ENCODE data around the gene CAND2.
"Not testable (repeated sequence)": the region's sequence is repeated elsewhere in the genome, so short reads cannot be mapped to it uniquely, and the experiment has no call there.

The CAND2 gene

DNA sequence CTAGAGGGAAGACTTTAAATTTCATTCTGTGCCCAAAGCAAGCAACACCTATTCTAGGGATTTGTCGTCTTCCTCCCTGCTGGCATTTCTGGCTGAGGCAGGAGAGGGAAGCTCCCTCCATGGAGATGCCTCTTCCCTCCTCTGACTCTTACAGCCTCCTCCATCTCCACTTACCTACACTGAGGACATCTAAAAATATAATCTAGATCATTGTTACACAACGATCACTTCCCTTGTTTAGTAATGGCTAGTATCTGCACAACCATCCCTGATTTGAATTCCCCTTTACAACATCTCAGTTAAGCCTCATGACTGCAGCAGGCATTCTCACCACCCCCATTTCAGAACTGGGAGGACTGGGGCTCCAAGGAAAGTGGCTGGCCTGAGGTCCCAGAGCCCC is 57.4 kb downstream of the CAND2 start:
- H3K9me3 ChIP-seq; H3K4me3 ChIP-seq; H3K36me3 ChIP-seq (replicated peaks); H3K4me1 ChIP-seq; in situ Hi-C loops (cut with MboI; ENCODE audit: low sequenced_read_pairs); DNase-seq (ENCODE audit: low spot score in 2 of 2): not testable (repeated sequence)
- peaks cover 12% of the 10 kb centered on the region for H3K27me3 ChIP-seq (ENCODE audit: low read depth)

DNA sequence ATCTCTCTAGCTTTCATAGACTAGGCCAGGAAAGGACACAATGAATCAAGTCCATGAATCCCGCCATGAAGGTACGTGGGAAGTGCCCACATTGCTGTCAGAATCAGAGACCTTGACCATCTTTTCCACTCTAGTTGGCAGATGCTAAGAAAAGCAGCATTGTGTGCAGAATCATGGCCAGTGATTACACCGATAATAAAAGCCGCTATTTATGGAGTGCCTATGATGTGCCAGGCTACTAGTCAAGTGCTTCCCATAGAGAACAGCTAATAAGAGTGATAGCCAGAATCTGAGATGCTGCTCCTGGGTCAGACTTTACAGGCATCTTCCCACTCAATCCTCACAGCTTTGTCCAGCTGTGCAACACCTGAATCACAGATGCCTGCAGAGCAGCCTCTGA is 58.1 kb downstream of the CAND2 start:
- no peaks in the 10 kb centered on the region for H3K9me3 ChIP-seq
- H3K27me3 ChIP-seq (ENCODE audit: low read depth), result peaks cover 12% of the 10 kb centered on the region
- no peak for DNase-seq (ENCODE audit: low spot score in 2 of 2)
- H3K4me3 ChIP-seq, result no peak overlapping the region
- in situ Hi-C loops (cut with MboI; ENCODE audit: low sequenced_read_pairs), result no loop called here
- H3K4me1 ChIP-seq, result no peaks in the 10 kb centered on the region
- no peaks in the 10 kb centered on the region for H3K36me3 ChIP-seq (replicated peaks)

DNA sequence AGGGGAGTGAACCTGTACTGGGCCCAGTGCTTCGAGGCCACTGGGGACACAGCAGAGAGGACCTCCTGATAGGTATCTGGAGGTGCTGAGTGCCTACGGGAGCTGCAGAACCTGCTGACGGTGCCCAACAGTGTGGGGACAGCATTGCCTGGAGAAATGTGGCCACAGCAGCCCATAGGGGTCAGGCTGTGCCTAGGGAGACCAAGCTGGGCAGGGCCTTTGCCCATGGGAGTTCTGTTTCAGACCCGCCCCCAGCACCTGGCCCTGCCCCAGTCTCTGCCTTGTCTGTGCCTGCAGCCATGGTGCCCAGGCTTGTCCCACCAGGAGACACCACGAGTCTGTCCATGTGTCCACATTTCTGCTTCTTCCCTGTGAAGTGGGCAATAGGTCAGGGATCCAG is 60.1 kb downstream of the CAND2 start:
- in situ Hi-C loops (cut with MboI; ENCODE audit: low sequenced_read_pairs), result no loop called here
- H3K4me1 ChIP-seq, result no peaks in the 10 kb centered on the region
- no peaks in the 10 kb centered on the region for H3K36me3 ChIP-seq (replicated peaks)
- no peak overlapping the region for H3K4me3 ChIP-seq
- H3K27me3 ChIP-seq (ENCODE audit: low read depth), result peaks cover 12% of the 10 kb centered on the region
- H3K9me3 ChIP-seq, result no peaks in the 10 kb centered on the region
- DNase-seq (ENCODE audit: low spot score in 2 of 2), result no peak

DNA sequence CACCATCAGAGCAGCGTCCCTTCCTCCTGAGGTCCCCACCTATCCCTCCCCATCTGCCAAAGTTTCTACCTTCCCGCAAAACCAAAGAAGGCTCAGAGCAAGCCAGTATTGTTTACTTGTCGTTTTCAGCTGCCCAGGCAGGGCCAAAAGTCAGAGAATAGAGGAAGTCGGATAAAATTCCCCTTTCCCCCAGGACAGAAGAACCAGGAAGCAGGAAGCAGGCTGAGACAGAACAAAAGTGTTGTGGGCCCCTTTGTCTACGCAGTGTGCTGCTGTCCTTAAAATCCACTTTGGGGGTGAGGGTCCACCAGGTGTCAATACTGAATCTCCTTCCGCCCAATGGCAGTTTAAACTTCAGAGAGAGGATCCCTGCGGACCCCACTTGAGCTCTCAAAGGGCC is 63.4 kb downstream of the CAND2 start:
- Histone ChIP-seq H3K4me3 (no peak overlapping the region), H3K27me3 (ENCODE audit: low read depth) (0 out of 2 replicates have a peak, but pooled peaks cover 2% of the 10 kb centered on the region), H3K36me3 (replicated peaks) (no peaks in the 10 kb centered on the region), H3K9me3 (no peaks in the 10 kb centered on the region), H3K4me1 (no peaks in the 10 kb centered on the region)
- no peak for DNase-seq (ENCODE audit: low spot score in 2 of 2)
- in situ Hi-C loops (cut with MboI; ENCODE audit: low sequenced_read_pairs), result no loop called here

DNA sequence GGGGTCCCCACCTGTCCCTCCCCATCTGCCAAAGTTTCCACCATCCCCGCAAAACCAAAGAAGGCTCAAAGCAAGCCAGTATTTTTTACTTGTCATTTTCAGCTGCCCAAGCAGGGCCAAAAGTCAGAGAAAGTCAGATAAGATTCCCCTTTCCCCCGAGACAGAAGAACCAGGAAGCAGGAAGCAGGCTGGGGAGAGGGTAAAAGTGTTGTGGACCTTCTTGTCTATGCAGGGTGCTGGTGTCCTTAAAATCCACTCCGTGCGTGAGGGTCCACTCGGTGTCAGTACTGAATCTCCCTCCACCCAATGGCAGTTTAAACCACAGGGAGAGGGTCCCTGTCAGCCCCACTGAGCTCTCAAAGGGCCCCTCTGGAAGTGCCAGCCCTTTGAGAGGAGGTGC is 65.1 kb downstream of the CAND2 start:
- Histone ChIP-seq H3K9me3 (peaks cover 7% of the 10 kb centered on the region; the same call in 1 of the 2 replicates), H3K27me3 (ENCODE audit: low read depth) (0 out of 2 replicates have a peak, but pooled peaks cover 2% of the 10 kb centered on the region), H3K4me1 (no peaks in the 10 kb centered on the region), H3K4me3 (no peak overlapping the region), H3K36me3 (replicated peaks) (no peaks in the 10 kb centered on the region)
- DNase-seq (ENCODE audit: low spot score in 2 of 2), result no peak
- in situ Hi-C loops (cut with MboI; ENCODE audit: low sequenced_read_pairs), result no loop called here

DNA sequence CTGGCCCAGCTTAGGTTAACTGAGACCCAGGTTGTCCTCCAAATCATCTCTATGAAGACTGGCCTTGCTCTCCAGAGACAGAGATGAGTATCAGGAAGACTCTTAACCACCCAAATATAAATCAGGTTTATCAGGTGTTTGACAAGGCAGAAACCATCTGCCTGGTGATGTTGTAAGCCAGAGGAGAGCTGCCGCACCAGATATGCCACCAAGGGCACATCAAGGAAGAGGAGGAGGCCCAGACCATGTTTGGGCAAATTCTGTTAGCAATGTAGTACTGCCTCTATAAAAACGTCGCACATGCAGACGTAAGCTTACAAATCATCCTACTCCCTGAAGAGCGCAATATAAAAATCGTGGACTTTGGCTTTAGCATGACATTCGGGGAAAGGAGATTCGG is 65.9 kb downstream of the CAND2 start:
- Histone ChIP-seq H3K4me1 (no peaks in the 10 kb centered on the region), H3K27me3 (ENCODE audit: low read depth) (0 out of 2 replicates have a peak, but pooled peaks cover 2% of the 10 kb centered on the region), H3K36me3 (replicated peaks) (no peaks in the 10 kb centered on the region), H3K4me3 (no peak overlapping the region), H3K9me3 (peaks cover 7% of the 10 kb centered on the region; the same call in 1 of the 2 replicates)
- DNase-seq (ENCODE audit: low spot score in 2 of 2), result no peak
- in situ Hi-C loops (cut with MboI; ENCODE audit: low sequenced_read_pairs), result no loop called here

DNA sequence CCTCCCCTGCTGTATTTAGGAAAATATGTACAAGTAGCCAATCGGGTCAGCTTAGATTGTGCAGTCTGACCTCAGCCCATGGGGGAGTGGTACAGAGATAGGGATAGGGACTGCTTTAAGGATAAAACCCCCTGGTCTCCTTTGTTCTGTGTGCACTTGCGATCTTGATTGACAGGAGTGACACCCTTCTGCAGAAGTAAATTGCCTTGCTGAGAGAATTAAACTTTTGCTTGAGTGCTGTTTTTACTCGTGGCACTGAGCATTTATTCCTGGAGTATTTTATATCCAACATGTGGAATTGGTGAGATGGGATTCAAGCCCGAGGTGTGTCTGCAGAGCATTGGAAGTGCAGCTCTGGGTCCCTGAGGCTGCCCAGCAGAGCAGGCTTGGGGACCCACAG is 68.8 kb downstream of the CAND2 start:
- in situ Hi-C loops (cut with MboI; ENCODE audit: low sequenced_read_pairs), result no loop called here
- H3K4me3 ChIP-seq, result no peak overlapping the region
- no peaks in the 10 kb centered on the region for H3K27me3 ChIP-seq (ENCODE audit: low read depth)
- peaks cover 7% of the 10 kb centered on the region; the same call in 1 of the 2 replicates for H3K9me3 ChIP-seq
- no peak for DNase-seq (ENCODE audit: low spot score in 2 of 2)
- H3K4me1 ChIP-seq, result no peaks in the 10 kb centered on the region; the same call in 1 of the 2 replicates
- H3K36me3 ChIP-seq (replicated peaks), result no peaks in the 10 kb centered on the region

DNA sequence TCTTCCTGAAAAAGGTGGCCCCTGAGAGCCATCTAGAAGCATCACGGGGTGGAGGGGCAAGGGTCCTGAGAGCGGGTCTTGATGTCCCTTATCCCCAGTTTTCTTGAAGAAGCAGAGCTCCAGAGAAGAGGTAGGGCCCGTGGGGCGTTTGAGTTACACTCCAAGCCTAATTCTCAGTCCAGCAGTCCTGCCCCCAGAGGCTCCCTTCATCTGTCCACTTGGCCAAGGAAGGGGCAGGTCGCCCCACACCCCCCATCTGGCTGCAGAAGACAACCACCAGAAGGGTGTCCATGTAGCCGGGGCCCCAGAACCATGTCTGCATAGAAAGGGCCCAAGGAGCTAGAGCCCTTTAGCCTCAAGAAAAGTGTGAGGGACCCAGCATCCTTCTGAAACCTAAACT is 70.4 kb downstream of the CAND2 start:
- H3K36me3 ChIP-seq (replicated peaks), result no peaks in the 10 kb centered on the region
- in situ Hi-C loops (cut with MboI; ENCODE audit: low sequenced_read_pairs), result no loop called here
- no peaks in the 10 kb centered on the region; the same call in 1 of the 2 replicates for H3K4me1 ChIP-seq
- no peak overlapping the region for H3K4me3 ChIP-seq
- H3K27me3 ChIP-seq (ENCODE audit: low read depth), result no peaks in the 10 kb centered on the region
- peaks cover 7% of the 10 kb centered on the region; the same call in 1 of the 2 replicates for H3K9me3 ChIP-seq
- DNase-seq (ENCODE audit: low spot score in 2 of 2), result no peak

DNA sequence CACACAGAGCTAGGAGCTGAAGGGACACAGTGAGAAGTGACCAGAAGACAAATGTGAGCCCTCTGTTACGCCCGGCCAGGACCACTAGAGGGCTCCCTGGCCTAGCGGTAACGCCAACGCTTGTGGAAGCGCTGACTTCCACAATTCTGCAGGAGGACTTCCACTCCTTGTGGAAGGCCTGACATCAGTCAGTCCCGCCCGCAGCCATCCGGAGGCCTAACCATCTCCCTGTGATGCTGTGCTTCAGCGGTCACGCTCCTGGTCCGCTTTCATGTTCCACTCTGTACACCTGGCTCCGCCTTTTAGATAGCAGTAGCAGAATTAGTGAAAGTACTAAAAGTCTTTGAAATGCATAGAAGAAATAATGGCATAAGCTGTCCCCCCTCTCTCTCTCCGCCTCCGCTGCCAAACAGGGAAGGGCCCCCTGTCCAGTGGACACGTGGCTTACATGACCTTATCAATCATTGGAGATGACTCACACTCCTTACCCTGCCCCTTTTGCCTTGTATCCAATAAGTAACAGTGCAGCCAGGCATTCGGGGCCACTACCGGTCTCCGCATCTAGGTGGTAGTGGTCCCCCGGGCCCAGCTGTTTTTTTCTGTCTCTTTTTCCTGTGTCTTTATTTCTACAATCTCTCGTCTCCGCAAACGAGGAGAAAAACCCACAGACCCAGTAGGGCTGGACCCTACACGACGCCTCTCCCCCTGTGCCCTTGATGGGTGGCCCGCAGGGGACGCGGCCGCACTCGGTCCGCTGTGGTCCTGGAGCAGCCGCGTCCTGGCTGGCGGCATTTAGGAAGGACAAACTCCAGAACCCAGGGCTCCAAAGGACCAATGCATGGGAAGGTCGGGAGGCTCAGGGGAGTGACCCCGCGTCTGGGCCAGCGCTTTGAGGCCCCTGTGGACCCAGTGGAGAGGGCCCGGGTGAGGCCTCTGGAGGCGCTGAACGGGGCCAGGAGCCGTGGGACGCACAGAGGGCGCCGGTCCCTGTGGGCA is 71.9 kb downstream of the CAND2 start:
- H3K4me3 ChIP-seq, result no peak overlapping the region
- peak; percentile 78 to 86 for DNase-seq (ENCODE audit: low spot score in 2 of 2)
- peaks cover 7% of the 10 kb centered on the region; the same call in 1 of the 2 replicates for H3K9me3 ChIP-seq
- no peaks in the 10 kb centered on the region for H3K36me3 ChIP-seq (replicated peaks)
- H3K27me3 ChIP-seq (ENCODE audit: low read depth), result no peaks in the 10 kb centered on the region
- H3K4me1 ChIP-seq, result no peaks in the 10 kb centered on the region; the same call in 1 of the 2 replicates
- in situ Hi-C loops (cut with MboI; ENCODE audit: low sequenced_read_pairs), result no loop called here

DNA sequence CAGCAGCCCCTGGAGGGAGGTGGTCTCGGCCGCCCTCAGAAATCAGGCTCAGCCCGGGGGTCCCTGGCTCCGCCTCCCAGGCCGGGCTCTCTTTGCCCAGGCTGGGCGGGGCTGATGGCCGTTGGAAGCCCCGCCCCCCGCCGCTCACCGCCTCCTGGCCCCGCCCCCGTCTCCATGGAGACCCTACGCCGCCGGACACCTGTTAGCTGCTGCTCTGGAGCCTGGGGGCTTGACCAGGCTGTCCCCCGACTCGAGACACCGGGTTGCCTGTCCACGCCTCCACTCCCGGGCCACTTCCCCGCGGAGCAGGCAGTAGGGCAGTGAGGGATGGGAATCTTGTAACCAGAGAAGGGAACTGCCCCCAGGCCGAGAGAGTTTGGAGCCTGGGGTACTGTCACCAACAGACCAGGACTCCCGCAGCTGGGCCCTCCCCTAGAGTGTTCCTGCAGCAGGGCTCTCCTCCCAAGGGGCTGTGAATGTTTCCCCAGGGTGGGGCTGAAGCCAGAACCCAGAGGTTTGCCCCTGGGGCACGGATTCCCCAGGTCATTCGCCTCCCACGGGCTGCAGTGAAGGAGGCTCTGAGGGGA is 72.6 kb downstream of the CAND2 start:
- Histone ChIP-seq H3K9me3 (peaks cover 7% of the 10 kb centered on the region; the same call in 1 of the 2 replicates), H3K27me3 (ENCODE audit: low read depth) (no peaks in the 10 kb centered on the region), H3K36me3 (replicated peaks) (no peaks in the 10 kb centered on the region), H3K4me3 (no peak overlapping the region), H3K4me1 (no peaks in the 10 kb centered on the region; the same call in 1 of the 2 replicates)
- in situ Hi-C loops (cut with MboI; ENCODE audit: low sequenced_read_pairs), result no loop called here
- DNase-seq (ENCODE audit: low spot score in 2 of 2), result peak in 1 of 2 experiments; percentile 78

DNA sequence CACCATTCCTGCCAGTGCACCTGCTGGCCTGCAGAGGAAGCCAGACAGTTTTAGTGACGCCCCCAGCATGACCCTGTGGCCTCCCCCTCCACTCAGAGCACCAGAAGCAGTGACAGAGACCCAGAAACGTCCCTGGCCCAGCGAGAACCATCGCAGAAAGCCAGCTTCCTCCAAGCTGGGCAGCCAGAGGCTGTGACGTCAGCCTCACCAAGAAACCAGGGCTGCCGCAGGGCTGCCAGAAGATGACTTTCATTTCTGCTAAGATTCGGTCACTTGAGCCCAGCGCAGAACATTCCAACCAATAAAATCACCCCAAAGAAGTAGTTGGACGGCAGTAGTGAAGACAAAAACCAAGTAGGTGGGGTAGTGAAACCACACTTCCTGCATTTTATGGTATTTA is 74.5 kb downstream of the CAND2 start:
- in situ Hi-C loops (cut with MboI; ENCODE audit: low sequenced_read_pairs), result no loop called here
- H3K9me3 ChIP-seq, result no peaks in the 10 kb centered on the region
- DNase-seq (ENCODE audit: low spot score in 2 of 2), result no peak

DNA sequence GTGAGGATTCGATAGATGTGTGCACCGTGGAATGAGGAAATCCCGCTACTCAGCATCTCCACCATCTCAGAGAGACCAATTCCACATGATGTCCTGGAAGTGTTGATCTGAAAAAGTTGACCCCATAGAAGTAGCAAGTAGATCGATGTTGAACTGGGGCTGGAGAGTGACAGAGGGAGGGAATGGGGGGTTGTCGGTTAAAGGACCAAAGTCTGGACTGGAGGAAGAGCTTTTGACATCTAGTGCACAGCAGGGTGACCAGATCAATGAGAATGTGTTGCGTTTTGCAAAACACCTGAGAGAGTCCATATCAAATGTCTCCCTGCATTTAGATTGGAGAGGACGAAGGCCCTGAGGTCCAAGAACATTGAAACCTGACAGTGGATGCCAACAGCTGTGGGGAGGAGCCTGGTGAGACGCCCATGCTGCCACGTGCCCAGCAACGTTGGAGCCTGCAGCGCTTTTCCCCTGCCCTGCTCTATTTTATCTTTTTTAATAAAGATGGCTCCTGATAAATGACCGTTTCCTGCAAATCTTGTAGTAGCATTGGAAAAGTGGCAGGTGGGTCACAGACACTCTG is 75.0 kb downstream of the CAND2 start:
- in situ Hi-C loops (cut with MboI; ENCODE audit: low sequenced_read_pairs), result no loop called here
- H3K36me3 ChIP-seq (replicated peaks), result no peaks in the 10 kb centered on the region
- H3K4me1 ChIP-seq, result no peaks in the 10 kb centered on the region; the same call in 1 of the 2 replicates
- no peaks in the 10 kb centered on the region for H3K27me3 ChIP-seq (ENCODE audit: low read depth)
- DNase-seq (ENCODE audit: low spot score in 2 of 2), result no peak
- H3K4me3 ChIP-seq, result no peak overlapping the region
- no peaks in the 10 kb centered on the region for H3K9me3 ChIP-seq

More for the DNA sequence above, 74.5 kb downstream of the CAND2 start:
- Histone ChIP-seq H3K36me3 (replicated peaks) (no peaks in the 10 kb centered on the region), H3K4me1 (no peaks in the 10 kb centered on the region; the same call in 1 of the 2 replicates), H3K4me3 (no peak overlapping the region), H3K27me3 (ENCODE audit: low read depth) (no peaks in the 10 kb centered on the region)

DNA sequence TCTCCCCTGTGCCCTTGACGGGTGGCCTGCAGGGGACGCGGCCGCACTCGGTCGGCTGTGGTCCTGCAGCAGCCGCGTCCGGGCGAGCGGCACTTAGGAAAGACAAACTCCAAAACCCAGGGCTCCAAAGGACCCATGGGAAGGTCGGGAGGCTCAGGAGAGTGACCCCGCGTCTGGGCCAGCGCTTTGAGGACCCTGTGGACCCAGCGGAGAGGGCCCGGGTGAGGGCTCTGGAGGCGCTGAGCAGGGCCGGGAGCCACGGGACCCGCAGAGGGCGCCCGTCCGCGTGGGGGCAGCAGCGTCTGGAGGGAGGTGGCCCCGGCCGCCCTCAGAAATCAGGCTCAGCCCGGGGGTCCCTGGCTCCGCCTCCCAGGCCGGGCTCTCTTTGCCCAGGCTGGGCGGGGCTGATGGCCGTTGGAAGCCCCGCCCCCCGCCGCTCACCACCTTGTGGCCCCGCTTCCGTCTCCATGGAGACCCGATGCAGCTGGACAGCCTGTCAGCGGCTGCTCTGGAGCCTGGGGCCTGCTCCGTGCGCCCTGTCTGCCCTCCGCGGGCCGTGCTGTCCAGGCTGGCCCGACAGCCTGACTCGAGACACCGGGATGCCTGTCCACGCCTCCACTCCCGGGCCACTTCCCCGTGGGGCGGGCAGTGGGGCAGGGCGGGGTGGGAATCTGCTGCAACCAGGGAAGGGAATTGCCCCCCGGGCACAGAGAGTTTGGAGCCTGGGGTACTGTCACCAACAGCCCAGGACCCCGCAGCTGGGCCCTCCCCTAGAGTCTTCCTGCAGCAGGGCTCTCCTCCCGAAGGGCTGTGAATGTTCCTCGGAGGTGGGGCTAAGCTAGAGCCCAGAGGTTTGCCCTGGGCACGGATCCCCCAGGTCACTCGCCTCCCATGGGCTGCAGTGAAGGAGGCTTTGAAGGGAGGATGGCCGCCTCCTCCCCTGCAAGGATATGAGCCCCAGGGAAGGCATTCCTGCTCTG is 79.7 kb downstream of the CAND2 start:
- H3K27me3 ChIP-seq (ENCODE audit: low read depth), result no peaks in the 10 kb centered on the region
- H3K9me3 ChIP-seq, result no peaks in the 10 kb centered on the region
- H3K4me1 ChIP-seq, result no peaks in the 10 kb centered on the region
- no peaks in the 10 kb centered on the region for H3K36me3 ChIP-seq (replicated peaks)
- no peak overlapping the region for H3K4me3 ChIP-seq
- peak; percentile 38 to 87 for DNase-seq (ENCODE audit: low spot score in 2 of 2)
- in situ Hi-C loops (cut with MboI; ENCODE audit: low sequenced_read_pairs), result loop anchor here (25.0 kb wide), 1 partner anchor 739 kb away; no protein-coding TSS in a partner anchor
